M059J (cell line): Measurements from ENCODE around the gene ASS1. TPM values are rescaled to one million over a fixed set of nuclear protein-coding genes. Genes with fewer than 3 reads are reported as not detected.
A peak's percentile ranks its signal among the peaks of the same experiment; 100 is the strongest.
"Not testable (repeated sequence)": the region's sequence is repeated elsewhere in the genome, so short reads cannot be mapped to it uniquely, and the experiment has no call there.

ENCODE experiments used
- DNase-seq: peaks from one replicate; pipeline ENCODE4 v3.0.0-alpha.2; 2012; ENCODE audit warnings: low read depth
- total RNA-seq: library from RNA; depleted of rRNA; stranded (reverse); fragments of >200 nt; shearing (Covaris generic); gene quantifications from 2 replicates; pipeline ENCODE4 v1.2.3, GENCODE V29; 2014

Gene ASS1
- total RNA-seq, 1 experiment from 2014 or later, result 0.74 TPM

DNA sequence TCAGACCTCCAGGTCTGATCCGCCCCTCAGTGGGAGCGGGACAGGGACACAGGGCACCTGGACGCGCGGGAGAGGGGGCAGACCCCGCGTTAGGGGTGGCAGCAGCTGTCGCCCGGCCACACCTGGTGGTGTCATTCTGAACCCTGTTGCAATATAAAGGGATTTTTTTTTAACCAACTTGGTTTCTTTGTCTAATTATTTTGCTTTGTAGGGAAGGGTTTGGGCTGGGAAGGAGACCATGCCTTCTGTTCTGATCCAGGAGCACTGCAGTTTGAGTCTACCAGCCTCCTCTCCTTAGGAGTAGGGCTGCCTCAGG is 10.9 kb upstream of the ASS1 start:
- no peak for DNase-seq

DNA sequence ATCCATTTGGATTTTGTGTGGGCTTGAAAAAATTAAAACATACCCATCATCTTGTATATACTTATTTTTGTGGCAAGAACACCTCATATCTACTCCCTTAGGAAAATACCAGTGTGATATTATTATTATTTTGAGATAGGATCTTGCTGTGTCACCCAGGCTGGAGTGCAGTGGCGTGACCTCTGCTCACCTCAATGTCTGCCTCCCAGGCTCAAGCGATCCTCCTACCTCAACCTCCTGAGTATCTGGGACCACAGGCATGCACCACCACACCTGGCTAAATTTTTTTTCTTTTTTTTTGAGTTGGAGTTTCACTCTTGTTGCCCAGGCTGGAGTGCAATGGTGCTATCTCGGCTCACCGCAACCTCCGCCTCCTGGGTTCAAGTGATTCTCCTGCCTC is 10.1 kb upstream of the ASS1 start:
- DNase-seq, result not testable (repeated sequence)

DNA sequence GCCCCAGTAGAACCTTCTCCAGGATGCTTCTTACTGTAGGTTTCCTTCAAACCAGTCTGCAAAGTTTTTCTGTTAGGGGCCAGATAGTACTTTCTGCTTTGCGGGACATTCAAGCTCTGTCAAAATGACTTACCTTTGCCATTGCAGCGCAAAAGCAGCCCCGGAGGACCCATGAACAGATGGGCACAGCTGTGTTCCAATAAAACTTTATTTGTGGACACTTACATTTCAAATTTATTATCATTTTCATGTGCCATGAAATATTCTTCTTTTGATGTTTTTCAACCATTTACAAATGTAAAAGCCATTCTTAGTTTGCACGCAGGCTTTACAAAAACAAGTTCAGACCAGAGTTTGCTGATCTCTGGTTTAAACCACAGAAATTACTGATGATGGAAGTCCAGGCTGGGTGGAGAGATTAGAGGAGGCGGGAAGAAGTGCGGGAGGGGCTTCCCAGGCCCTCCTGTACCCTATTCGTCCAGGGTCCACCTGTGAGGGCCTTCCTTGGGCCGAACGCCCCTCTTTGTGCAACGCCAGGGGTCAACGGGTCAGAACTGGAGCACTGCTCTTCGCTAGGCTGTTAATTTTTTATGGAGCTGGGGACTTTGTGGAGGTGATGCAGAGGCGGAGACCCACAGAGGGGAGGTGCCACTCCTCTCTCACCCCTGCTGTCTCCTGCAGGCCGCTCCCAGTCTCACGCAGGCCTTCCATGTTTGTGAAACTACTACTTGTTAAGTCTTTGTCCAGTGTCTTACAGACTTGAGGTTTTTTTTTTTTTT is 7.6 kb upstream of the ASS1 start:
- no peak for DNase-seq

DNA sequence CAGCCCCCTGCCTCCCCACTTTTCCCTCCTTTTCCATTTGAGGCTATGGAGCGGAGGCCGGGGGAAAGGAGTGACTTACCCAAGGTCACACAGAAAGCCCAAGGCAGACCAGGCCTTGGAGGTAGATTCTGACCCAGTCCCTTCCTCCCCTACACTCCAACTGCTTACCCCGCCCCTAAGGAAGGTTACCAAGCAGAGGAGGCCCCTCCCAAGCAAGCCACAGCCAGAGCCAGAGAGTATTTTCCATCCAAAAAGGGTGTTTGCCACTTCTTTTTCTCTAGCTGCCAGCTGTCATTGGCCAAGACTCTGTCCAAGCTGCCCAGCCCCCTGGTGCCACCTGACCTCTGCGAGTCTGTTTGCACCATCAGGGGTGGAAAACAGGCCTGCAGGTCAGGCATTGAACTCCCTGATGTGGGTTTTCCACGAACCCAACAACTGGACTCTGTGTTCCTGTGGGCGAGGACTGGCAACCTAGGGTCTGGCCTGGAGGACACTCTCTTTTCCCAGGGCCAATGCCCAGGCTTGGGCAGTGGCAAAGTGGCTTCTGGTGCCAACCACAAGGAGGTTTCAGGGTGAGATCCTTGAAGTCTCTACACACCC is 6.3 kb upstream of the ASS1 start:
- no peak for DNase-seq

DNA sequence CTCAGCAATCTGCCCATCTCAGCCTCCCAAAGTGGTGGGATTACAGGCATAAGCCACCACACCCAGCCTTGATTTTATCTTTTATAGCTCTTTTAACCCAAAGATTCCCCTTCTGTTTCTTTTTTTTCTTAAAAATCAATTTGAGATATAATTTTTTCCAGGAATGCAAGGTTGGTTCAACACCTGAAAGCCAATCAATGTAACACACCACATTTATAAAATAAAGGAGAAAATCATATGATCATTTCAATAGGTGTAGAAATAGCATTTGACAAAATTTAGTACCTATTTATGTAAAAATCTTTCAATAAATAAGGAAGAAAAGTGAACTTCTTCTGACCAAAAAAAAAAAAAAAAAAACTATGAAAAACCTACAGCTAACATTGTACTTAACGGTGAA is 3.7 kb upstream of the ASS1 start:
- DNase-seq, result no peak

DNA sequence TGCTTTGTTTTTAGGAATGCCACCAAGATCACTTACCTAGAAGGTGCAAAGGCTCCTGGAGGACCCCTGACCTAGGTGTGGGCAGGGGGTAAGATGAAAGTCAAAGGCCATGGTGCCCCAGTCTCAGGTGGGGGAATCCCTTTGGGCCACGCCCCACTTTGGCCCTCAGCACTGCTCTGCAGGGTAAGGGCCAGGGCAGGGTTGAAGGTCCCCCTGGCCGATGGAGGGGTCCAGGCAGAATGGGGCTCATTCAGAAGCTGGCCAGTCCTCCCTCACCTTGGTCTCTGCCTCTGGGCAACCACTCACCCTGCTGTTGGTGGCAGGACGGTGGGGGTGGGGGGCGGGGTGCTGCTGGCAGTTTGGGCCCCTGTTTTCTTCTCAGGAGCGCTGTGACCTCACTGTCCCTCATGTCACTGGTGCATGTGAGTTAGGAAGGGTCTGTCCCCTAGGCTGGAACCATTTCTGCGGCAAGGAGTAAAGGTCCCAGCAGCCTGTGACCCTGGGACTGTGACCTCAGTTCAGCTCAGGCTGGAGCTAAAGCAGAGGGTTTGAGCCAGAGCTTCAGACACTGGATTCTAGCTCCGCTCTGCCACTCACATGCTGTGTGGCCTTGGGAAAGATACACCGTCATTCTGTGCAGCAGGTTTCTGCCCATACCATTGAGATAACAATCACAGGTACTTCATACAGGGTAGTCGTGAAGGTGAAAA is 1.9 kb upstream of the ASS1 start:
- no peak for DNase-seq

DNA sequence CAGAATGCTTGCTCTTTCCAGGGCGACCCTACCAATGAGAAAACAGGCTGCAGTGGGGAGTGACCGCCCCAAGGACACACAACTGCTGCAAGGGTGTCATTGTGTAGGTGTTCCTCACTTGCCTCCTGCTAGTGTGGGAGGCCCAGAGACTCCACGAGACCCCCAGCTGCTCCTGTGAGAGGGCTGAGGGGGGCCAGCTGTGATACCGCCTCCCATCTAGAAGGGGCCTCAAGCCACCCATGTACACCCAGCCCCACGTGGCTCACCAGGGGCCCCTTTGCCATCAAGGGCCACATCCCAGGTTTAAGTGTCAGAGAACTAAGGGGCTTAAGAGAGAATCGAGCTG is 1.3 kb upstream of the ASS1 start:
- no peak for DNase-seq

DNA sequence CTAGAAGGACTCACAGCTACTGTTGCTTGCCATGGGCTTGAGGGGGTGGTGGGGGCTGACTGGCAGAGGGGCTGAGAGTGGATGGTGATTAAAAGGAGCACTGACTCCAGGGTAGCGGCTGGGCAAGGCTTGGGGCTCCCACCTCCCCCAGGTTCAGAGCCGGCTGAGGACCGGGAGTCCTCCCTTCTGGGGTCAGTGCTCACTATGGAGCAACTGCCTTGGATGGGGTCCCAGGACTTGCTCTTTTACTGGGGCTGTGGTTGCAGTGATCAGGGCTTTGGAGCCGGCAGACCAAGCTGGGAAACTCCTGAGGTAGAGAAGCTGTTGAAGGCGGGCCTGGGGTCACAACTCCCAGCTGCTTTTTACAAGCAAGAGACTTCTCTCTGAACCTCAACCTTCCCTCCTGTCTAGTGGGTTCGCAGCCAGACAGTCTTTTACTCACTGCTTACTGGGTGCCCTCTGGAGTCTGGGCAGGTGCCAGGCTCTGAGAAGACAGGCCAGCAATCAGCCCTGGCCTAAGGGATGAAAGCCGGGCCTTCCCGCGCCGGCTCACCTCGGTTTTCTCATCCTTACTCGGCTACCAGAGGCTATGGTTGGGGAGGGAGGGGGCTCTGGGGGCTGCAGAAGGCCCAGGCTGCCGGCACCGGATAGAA is 795 bp upstream of the ASS1 start:
- DNase-seq, result no peak

DNA sequence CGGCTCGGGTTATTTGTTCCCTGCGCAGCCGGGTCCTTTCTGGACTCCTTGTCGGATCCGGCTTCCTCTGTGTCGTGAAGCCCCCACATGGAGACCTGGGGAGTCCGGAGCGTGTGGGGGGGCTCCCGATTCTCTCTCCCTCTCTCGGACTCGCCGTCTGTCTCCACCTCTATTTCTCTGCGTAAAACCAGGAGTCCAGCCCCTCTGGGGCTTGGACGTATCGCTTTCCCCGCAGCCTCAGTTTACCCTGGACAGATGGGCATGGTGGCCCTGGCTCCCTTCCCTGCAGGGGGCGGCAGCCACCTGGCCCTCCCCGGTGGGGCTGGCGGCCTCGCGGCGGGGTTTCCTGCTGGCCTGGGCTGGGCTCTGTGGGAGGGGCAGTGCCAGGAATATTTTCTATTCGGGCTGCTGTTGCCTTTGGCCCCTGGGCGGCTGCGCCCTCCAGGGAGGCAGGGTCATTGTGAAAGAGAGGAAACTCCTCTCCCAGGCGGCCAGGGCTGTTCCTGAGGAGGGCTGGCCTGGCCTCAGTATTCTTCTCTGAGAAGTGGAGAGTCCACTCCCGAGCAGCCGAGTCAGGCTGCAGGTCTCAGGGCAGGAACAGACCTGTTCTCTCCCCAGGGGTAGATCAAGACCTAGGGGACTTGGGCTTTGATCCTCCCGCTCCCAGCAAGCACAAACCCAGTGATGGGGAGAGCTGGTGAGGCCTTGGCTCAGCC is 665 bp downstream of the ASS1 start:
- DNase-seq, result no peak

DNA sequence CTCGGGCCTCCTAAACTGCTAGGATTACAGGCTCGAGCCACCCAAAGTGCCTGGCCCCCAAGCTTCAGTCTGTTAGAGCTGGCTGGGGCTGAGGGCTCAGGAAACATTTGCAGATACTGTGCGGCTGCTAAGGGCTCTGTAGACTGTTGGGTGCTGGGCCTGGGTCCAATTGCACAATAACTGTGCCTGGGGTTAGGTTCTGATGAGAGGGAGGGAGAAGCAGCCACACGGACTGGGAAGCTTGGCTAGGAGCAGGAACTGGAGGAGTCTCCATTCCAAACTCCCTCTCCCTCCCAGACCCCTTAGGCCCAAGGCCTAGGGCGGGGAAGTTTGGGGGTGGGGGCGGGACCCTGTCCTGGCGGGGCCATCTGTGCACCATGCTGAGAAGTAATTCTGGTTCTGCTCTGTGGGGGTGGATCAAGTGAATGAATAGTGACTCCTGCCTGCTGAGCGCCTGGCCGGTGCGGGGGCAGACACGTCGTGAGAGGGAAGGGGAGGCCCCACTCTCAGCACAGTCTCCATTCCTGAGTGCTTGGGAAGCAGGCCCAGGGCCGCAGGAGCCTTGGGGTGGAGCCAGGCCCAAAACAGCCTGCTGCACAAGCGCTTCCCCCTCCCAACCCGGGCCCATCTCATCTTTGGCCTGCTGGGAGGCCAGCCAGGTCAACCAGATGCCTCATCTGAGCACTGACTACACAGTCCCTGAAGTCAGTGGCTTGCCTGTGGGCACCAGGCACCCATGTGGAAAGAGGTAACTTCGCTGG is 1.5 kb downstream of the ASS1 start:
- peak; percentile 55 for DNase-seq

DNA sequence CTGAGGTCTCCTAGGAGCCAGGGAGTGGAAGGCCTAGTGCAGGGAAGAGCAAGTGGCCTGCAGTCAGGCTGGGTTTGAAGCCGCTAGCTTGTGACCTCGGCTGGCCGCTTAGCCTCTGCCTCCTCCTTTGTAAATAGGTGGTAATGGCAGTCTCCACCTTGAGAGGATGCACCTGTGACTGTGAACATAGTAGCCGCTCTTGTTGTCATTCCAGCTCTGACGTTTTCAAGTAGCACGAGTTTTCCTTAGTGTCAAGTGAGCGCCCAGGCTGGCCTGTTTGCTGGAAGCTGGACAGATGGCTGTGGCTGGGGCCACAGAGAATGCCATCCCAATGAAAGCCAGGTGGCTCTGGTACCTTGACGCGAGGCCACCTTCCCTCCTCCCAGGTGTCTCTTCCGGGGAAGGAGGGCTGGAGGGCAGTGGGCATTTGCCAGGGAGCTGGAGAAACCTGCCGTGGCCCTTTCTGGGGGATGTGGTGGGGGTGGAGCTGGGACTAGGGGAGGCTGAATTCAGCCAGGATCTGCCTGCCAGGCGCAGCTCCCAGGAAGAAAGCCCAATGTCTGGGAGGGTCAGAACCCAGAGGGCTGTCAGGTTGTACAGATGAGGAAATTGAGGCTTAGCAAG is 2.5 kb downstream of the ASS1 start:
- DNase-seq, result no peak

DNA sequence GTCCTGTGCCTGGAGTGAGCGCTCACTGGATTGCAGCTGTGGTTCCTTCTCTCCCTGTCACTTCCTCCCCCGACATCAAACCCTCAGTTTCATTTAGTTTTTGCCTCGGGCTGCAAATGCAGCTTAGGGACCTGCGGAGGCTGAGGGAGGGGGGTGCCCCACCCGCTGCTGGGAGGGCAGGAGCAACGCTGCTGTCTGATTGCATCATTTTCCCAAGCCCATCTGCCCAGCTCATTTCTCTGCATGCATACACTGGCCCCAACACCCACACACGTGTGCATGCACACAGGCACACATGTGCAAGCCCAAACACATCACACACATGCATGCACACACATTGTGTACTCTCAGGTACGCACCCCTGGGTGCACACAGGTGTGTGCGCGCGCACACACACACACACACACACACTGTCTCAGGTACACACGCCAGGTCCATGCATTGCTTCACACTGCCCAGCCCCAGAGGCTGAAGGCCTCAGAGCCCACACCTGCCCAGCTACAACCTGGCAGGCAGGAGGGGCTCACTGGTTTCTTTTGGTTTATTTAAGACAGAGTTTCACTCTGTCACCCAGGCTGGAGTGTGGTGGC is 3.4 kb downstream of the ASS1 start:
- DNase-seq, result peak; percentile 33

DNA sequence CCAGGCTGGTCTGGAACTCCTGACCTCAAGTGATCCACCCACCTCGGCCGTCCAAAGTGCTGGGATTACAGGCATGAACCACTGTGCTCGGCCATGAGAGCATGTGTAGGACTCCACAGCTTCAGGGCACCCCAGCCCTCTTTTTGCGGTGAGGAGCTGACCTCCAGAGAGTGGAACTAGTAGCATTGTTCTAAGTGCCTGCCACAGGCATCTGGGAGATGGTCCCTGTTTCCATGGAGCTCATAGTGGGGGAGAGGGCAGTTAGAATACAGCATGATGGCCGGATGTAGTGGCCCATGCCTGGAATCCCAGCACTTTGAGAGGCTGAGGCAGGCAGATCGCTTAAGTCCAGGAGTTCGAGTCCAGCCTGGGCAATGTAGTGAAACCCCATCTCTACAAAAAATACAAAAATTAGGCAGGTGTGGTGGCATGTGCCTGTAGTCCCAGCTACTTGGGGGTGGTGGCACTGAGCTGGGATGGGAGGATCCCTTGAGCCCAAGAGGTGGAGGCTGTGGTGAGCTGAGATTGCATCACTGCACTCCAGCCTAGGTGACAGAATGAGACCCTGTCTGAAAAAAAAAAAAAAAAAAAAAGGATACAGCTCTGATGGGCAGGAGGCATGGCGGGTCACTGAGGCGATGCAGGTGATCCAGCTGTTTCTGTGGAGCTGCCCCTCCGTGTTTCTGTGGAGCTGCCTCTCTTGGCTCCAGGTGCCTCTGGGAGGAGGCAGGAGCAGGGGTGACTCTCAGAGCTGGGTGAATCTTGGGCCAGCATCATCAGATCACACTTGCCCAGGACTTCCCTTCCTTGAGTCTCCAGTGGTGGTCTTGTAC is 4.2 kb downstream of the ASS1 start:
- peak; percentile 42 for DNase-seq

DNA sequence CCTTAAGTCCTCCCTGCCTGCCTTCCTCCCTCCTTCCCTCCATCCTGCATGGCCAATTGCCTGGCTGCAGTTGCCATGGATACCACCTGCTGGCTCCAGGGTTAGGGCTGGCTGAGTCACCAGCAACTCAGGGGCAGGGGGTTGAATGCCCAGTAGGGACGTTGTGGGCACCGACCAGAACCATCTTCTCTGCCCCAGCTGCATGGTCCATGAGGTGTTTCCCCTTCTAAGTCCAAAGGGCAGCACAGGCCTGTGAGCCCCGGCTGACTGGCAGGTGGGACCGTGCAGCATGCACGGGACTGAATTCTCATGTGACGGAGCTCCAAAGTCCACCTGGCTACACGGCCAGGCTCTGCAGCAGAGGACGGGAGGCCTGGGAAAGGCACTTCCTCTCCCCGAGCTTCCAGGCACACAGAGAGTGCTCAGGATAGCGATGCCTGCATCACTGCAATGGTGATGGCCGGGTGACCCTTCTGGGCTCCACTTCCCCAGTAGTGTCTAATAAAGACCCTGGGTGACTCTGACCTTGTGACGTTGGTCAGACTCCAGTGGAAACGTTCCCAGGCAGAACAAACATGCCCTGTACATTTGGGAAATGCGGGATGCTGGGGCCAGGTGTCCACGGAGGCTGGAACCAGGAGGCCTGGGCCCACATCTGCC is 5.7 kb downstream of the ASS1 start:
- DNase-seq, result peak; percentile 48

DNA sequence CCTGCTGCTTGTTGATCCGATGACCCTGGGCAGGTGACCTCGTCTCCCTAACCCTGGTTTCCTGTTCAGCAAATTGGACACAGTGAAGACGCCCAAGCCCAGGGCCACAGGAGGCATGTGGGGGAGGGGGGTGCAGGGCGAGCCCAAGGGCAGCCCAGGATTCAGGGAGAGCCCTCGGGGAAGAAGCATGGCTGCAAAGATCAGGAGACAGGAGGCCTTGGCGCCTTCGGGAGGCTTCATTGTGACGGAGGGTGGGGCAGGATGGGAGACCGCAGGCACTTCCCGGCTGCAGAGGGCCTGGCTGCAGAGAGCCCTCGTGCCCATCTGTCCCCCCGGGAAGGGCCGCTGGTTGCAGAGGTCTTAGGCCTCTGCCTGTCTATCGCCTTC is 6.2 kb downstream of the ASS1 start:
- no peak for DNase-seq

DNA sequence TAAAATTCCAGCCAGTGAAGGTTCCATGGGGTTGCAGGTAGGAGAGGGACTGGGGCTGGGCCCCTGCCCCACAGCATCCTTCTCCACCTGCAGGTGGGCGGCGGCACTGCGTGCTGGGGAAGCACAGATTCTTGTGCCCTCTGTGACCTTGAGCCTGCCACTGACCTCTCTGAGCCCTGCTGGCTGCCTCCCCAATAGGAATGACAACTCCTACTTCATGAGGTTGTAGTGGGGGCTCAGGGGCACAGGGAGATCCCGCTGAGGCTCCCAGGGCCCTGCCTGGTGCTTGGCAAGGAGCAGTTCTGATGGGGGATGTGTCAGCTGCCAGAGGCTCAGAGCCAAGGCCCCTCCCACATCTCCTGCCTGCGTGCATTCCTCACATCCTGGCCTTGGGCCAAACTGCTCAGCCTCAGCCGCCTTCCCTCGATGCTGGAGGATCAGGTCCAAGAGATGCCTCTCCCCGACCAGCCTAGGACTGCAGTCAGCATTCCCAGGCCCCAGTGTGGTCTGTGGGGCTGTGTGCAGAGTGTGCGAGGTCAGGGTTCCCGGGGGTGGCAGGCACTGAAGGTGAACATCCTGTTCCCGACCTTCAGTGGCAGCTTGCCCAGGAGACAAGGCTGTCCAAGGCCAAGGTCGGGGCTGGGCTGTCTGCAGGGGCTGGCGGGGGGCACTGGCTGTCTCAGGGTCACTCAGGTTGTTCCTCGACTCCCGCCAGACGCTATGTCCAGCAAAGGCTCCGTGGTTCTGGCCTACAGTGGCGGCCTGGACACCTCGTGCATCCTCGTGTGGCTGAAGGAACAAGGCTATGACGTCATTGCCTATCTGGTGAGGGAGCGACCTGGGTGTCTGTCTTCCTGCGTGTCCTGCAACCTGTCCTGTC is 7.0 kb downstream of the ASS1 start:
- DNase-seq, result peak; percentile 93

DNA sequence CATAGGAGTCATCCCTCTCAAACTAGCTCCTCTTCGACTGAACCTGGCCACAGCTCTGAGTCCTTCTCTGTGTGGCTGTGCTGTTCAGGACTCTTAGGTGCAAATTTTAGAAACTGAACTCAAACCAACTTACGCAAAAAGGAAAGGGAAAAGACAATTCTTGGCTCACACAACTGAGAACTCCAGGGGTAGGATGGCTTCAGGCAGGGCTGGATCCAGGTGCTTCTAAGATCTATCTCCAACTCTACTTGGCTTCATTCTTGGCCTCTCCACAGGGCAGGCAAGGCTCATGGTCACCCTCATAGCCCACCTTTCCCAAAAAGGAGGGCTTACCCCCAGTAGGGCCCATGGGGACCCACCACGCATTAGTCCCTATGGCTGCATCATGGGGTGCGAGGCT is 8.1 kb downstream of the ASS1 start:
- DNase-seq, result no peak

DNA sequence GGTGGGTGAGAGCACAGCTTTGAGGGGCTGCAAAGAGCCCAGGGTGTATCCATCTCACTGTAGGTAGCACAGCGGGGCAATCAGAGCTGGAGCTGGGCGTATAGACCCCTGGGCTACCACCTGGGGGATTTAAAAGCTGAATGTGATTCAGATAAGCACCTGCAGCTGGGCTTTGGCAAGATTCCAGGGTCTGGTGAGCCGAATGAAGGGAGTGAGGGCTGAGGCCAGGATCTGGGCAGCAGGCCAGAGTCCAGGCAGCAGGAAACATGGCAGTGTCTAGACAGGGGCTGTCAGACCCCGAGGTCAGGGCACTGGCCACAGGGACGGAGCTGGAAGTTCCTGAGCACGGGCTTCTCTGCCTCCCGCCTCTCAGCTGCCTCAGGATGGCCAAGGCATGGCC is 8.7 kb downstream of the ASS1 start:
- peak; percentile 67 for DNase-seq
